A673 (cell line): ENCODE measurements around the gene RBFOX2. TPM values are rescaled to one million over a fixed set of nuclear protein-coding genes. Genes with fewer than 3 reads are reported as not detected.
"Not testable (repeated sequence)": the region's sequence is repeated elsewhere in the genome, so short reads cannot be mapped to it uniquely, and the experiment has no call there.

Source experiments
- BruUV-seq: library from RNA; stranded (reverse); fragments of 400-500 nt; replicated peaks from 2 replicates; lab custom pipeline; 2021; lab: Mats Ljungman, UMichigan
- CTCF ChIA-PET: fragments of 300-600 bp; sonication (Branson Sonifier 250); formaldehyde crosslinking; loops from one replicate; lab custom pipeline; 2022; ENCODE audit warnings: antibody characterized with exemption; lab: Charles Lee
- POLR2A ChIA-PET: fragments of 300-600 bp; sonication (Branson Sonifier 250); formaldehyde crosslinking; loops from one replicate; lab custom pipeline; 2022; ENCODE audit warnings: antibody characterized with exemption; ENCODE audit not compliant: low non-redundant PET; lab: Charles Lee
- DNase-seq: peaks from one replicate; pipeline ENCODE4 v3.0.0-alpha.2; 2015; ENCODE audit warnings: low spot score
- H3K27ac ChIP-seq: fragments of 200-600 bp; sonication (generic); 2 replicates; pipeline ENCODE4 v1.5.1; 2016; ENCODE audit warnings: mixed run types, low read depth, mild to moderate bottlenecking, mixed read lengths, antibody characterized with exemption, low read length; ENCODE audit not compliant: poor library complexity, severe bottlenecking
- H3K27me3 ChIP-seq: fragments of 200-600 bp; sonication (generic); replicated peaks from 2 replicates; pipeline ENCODE4 v1.6.1; 2017; ENCODE audit warnings: mixed run types, low read depth, mild to moderate bottlenecking, mixed read lengths, antibody characterized with exemption, low read length; ENCODE audit not compliant: insufficient read depth, poor library complexity
- H3K36me3 ChIP-seq: fragments of 200-600 bp; sonication (generic); 2 replicates; pipeline ENCODE4 v1.6.1; 2016; ENCODE audit warnings: mixed run types, mild to moderate bottlenecking, mixed read lengths, antibody characterized with exemption, low read length; ENCODE audit not compliant: insufficient read depth, poor library complexity, severe bottlenecking
- H3K4me1 ChIP-seq: fragments of 200-600 bp; sonication (generic); 2 replicates; pipeline ENCODE4 v1.6.1; 2017; ENCODE audit warnings: mixed run types, mild to moderate bottlenecking, mixed read lengths, antibody characterized with exemption, low read length; ENCODE audit not compliant: insufficient read depth, poor library complexity, severe bottlenecking
- H3K4me3 ChIP-seq: fragments of 200-600 bp; sonication (generic); 2 replicates; pipeline ENCODE4 v1.5.1; 2016; ENCODE audit warnings: low read depth, mixed run types, mild to moderate bottlenecking, mixed read lengths, low read length; ENCODE audit not compliant: poor library complexity, severe bottlenecking
- H3K9me3 ChIP-seq: fragments of 200-600 bp; sonication (generic); 2 replicates; pipeline ENCODE4 v1.6.1; 2016; ENCODE audit warnings: mixed run types, low read depth, mild to moderate bottlenecking, mixed read lengths, antibody characterized with exemption, low read length; ENCODE audit not compliant: poor library complexity, severe bottlenecking
- EZH2 ChIP-seq: fragments of 200-600 bp; sonication (generic); IDR thresholded peaks from 2 replicates; pipeline ENCODE4 v1.6.1; 2017; ENCODE audit warnings: borderline replicate concordance, low read depth, mild to moderate bottlenecking, mixed read lengths, antibody characterized with exemption, low read length; ENCODE audit not compliant: poor library complexity, severe bottlenecking
- intact Hi-C: fragments of 100-400 bp; cut with micrococcal nuclease; formaldehyde crosslinking; loops from one replicate; pipeline ENCODE4 v1.10.0; 2022; ENCODE audit not compliant: unreplicated experiment
- total RNA-seq: library from RNA; stranded (reverse); gene quantifications from 2 replicates; pipeline ENCODE4 v1.2.3, GENCODE V29; 2021
- TF ChIP-seq, protein P1 (sequence below): fragments of 300-800, 200-600 bp; sonication (generic); conservative IDR thresholded peaks from 2 replicates; pipeline ENCODE4 v1.5.1; 2017; ENCODE audit warnings: low read depth, mild to moderate bottlenecking, antibody characterized with exemption, low read length, moderate library complexity, mixed read lengths

The RBFOX2 gene
- total RNA-seq, 1 experiment from 2014 or later = 142 TPM

DNA sequence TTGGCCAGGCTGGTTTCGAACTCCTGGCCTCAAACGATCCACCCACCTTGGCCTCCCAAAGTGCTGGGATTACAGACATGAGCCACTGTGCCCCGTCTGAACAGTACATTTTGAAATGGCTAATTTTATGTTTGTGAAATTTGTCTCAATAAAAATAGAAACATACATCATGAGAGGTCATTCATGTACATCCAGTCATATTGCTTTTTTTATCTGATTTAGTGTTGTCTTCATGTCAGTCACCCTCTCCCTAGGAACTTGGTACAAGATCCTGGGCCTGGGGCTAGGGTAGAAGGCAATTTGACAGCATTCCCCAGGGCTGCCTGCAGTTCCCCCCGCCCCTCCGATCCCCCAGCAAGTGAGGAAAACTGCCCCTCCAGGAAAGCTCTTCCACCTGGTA is 46.6 kb upstream of the RBFOX2 start:
- intact Hi-C loops = no loop called here
- no peak for TF ChIP-seq EZH2
- TF ChIP-seq, protein P1, sequence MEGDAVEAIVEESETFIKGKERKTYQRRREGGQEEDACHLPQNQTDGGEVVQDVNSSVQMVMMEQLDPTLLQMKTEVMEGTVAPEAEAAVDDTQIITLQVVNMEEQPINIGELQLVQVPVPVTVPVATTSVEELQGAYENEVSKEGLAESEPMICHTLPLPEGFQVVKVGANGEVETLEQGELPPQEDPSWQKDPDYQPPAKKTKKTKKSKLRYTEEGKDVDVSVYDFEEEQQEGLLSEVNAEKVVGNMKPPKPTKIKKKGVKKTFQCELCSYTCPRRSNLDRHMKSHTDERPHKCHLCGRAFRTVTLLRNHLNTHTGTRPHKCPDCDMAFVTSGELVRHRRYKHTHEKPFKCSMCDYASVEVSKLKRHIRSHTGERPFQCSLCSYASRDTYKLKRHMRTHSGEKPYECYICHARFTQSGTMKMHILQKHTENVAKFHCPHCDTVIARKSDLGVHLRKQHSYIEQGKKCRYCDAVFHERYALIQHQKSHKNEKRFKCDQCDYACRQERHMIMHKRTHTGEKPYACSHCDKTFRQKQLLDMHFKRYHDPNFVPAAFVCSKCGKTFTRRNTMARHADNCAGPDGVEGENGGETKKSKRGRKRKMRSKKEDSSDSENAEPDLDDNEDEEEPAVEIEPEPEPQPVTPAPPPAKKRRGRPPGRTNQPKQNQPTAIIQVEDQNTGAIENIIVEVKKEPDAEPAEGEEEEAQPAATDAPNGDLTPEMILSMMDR = no peak
- Histone ChIP-seq H3K9me3 (no peaks in the 10 kb centered on the region), H3K27me3 (no peaks in the 10 kb centered on the region), H3K36me3 (no peaks in the 10 kb centered on the region), H3K27ac (no peak overlapping the region), H3K4me3 (no peak overlapping the region), H3K4me1 (no peaks in the 10 kb centered on the region)
- no TSS peak for BruUV-seq
- DNase-seq = no peak
- ChIA-PET CTCF (interaction anchor here (0.6 to 0.7 kb wide), 2 partner anchors 9 to 211 kb away, joined by 4 to 5 read pairs; no protein-coding TSS in a partner anchor), POLR2A (no interaction called here)

DNA sequence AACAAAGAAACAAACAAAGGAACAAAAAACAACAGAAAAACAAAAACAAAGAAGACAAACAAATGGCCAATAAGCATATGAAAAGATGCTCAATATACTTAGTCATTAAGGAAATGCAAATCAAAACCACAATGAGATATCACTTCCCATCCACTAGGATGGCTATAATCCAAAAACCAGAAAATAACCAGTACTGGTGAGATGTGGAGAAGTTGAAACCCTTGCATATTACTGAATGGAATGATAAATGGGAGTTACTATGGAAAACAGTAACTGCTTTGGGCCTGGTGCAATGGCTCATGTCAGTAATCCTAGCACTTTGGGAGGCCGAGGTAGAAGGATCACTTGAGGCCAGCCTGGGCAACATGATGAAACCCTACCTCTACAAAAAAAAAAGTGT is 44.9 kb upstream of the RBFOX2 start:
- ChIA-PET POLR2A (no interaction called here), CTCF (no interaction called here)
- intact Hi-C loops = no loop called here
- Histone ChIP-seq H3K36me3 (no peaks in the 10 kb centered on the region), H3K4me1 (no peaks in the 10 kb centered on the region), H3K27ac (no peak overlapping the region), H3K9me3 (no peaks in the 10 kb centered on the region), H3K27me3 (no peaks in the 10 kb centered on the region), H3K4me3 (no peak overlapping the region)
- no TSS peak for BruUV-seq
- TF ChIP-seq EZH2 = no peak
- TF ChIP-seq, protein P1 = no peak
- DNase-seq = no peak

- DNase-seq, H3K9me3 ChIP-seq, POLR2A ChIA-PET, intact Hi-C loops, H3K27me3 ChIP-seq, H3K36me3 ChIP-seq, BruUV-seq, H3K27ac ChIP-seq, CTCF ChIA-PET, H3K4me1 ChIP-seq, H3K4me3 ChIP-seq: not testable (repeated sequence)
Observed at GRCh38 chr22:36070645-36071044, 42.0 kb upstream of the RBFOX2 start.

- intact Hi-C loops = loop anchor here (5.0 kb wide), 2 partner anchors 152 to 307 kb away; no protein-coding TSS in a partner anchor
- H3K27me3 ChIP-seq = no peaks in the 10 kb centered on the region
- no peak overlapping the region for H3K4me3 ChIP-seq
- H3K9me3 ChIP-seq = no peaks in the 10 kb centered on the region
- no peaks in the 10 kb centered on the region for H3K36me3 ChIP-seq
- no TSS peak for BruUV-seq
- H3K27ac ChIP-seq = no peak overlapping the region
- CTCF ChIA-PET = no interaction called here
- H3K4me1 ChIP-seq = peaks cover 6% of the 10 kb centered on the region
- TF ChIP-seq, protein P1 = no peak
- TF ChIP-seq EZH2 = no peak
- POLR2A ChIA-PET = no interaction called here
- no peak for DNase-seq
Observed at GRCh38 chr22:36069368-36069767, 40.7 kb upstream of the RBFOX2 start.
